ENCODE data around the gene TRMT2A.

- no peak for TF ChIP-seq EZH2phosphoT487 (conservative IDR thresholded peaks at IDR 0.05; ENCODE audit: low read length)
- no peak for TF ChIP-seq CTCF (IDR thresholded peaks at IDR 0.05; ENCODE audit: insufficient read depth, low read length, poor library complexity, severe bottlenecking)
Observed at GRCh38 chr22:20108757-20109230, 8.2 kb downstream of the TRMT2A start.

Data from SU-DHL-6 (cell line).